Liver (tissue), 9 donors: ENCODE results near the gene RNFT2. TPM values are rescaled to one million over a fixed set of nuclear protein-coding genes. Genes with fewer than 3 reads are reported as not detected.

Source experiments
- DNase-seq: peaks from one replicate; pipeline ENCODE4 v3.0.0-alpha.2; 2017; ENCODE audit warnings: low spot score
- H3K27ac ChIP-seq, 2 donors: one replicate each; pipeline ENCODE4 v1.7.0; 2013; ENCODE audit warnings: inconsistent platforms in 2 of 2, low read length in 2 of 2, control low read depth in 1 of 2, low read depth in 1 of 2, mild to moderate bottlenecking in 1 of 2
- H3K27me3 ChIP-seq, 4 donors: one replicate each; pipeline versions ENCODE4 v1.6.1 to v1.7.0; 2013; ENCODE audit warnings: low read length in 3 of 4, inconsistent platforms in 1 of 4, mild to moderate bottlenecking in 1 of 4, moderate library complexity in 1 of 4; ENCODE audit not compliant: control insufficient read depth in 4 of 4, insufficient read depth in 4 of 4
- H3K36me3 ChIP-seq, 4 donors: one replicate each; pipeline versions ENCODE4 v1.6.1 to v1.7.0; 2013; ENCODE audit warnings: low read length in 3 of 4, mild to moderate bottlenecking in 3 of 4, low read depth in 1 of 4, moderate library complexity in 1 of 4; ENCODE audit not compliant: control insufficient read depth in 4 of 4, insufficient read depth in 3 of 4
- H3K4me1 ChIP-seq, 4 donors: one replicate each; pipeline versions ENCODE4 v1.6.1 to v1.7.0; 2013; ENCODE audit warnings: low read length in 3 of 4, mild to moderate bottlenecking in 3 of 4, moderate library complexity in 1 of 4; ENCODE audit not compliant: control insufficient read depth in 4 of 4, insufficient read depth in 4 of 4
- H3K4me3 ChIP-seq, 3 donors: one replicate each; pipeline versions ENCODE4 v1.6.1 to v1.7.0; 2013; ENCODE audit warnings: low read length in 3 of 3, control low read depth in 1 of 3, low read depth in 1 of 3, mild to moderate bottlenecking in 1 of 3
- H3K9ac ChIP-seq, 2 donors: one replicate each; pipeline ENCODE4 v1.7.0; 2013; ENCODE audit warnings: low read length in 2 of 2, mild to moderate bottlenecking in 2 of 2, moderate library complexity in 2 of 2, control low read depth in 1 of 2, low read depth in 1 of 2
- H3K9me3 ChIP-seq, 4 donors: one replicate each; pipeline versions ENCODE4 v1.6.1 to v1.7.0; 2013; ENCODE audit warnings: low read length in 3 of 4; ENCODE audit not compliant: control insufficient read depth in 4 of 4
- ATF3 ChIP-seq: IDR thresholded peaks from 2 replicates; pipeline ENCODE4 v1.6.1; 2016; ENCODE audit warnings: antibody characterized with exemption
- CTCF ChIP-seq: fragments of 150-350 bp; IDR thresholded peaks from 2 replicates; pipeline ENCODE4 v1.5.1; 2017; ENCODE audit warnings: improper control_type of control experiment, low read depth, low read length; ENCODE audit not compliant: missing input control
- EGR1 ChIP-seq, 2 donors: IDR thresholded peaks; 2 replicates each; pipeline ENCODE4 v1.6.1; 2016 to 2018; ENCODE audit warnings: antibody characterized with exemption in 2 of 2, low read depth in 2 of 2
- FOXA1 ChIP-seq: IDR thresholded peaks from 2 replicates; pipeline ENCODE4 v1.6.1; 2016; ENCODE audit warnings: antibody characterized with exemption
- GABPA ChIP-seq, 2 donors: IDR thresholded peaks in 1 of 2; conservative IDR thresholded peaks in 1 of 2; 2 replicates each; pipeline ENCODE4 v1.6.1; 2016; ENCODE audit warnings: antibody characterized with exemption in 2 of 2, mild to moderate bottlenecking in 1 of 2, moderate library complexity in 1 of 2
- HNF4A ChIP-seq, 2 donors: conservative IDR thresholded peaks; 2 replicates each; pipeline ENCODE4 v1.6.1; 2016; ENCODE audit warnings: antibody characterized with exemption in 2 of 2, mild to moderate bottlenecking in 2 of 2
- HNF4G ChIP-seq: IDR thresholded peaks from 2 replicates; pipeline ENCODE4 v1.6.1; 2016; ENCODE audit warnings: antibody characterized with exemption
- JUND ChIP-seq, 2 donors: IDR thresholded peaks; 2 replicates each; pipeline ENCODE4 v1.6.1; 2016; ENCODE audit warnings: antibody characterized with exemption in 2 of 2
- NR2F2 ChIP-seq: IDR thresholded peaks from 2 replicates; pipeline ENCODE4 v1.6.1; 2016; ENCODE audit warnings: antibody characterized with exemption
- REST ChIP-seq: IDR thresholded peaks from 2 replicates; pipeline ENCODE4 v1.6.1; 2016; ENCODE audit warnings: antibody characterized with exemption, mild to moderate bottlenecking
- RXRA ChIP-seq, 2 donors: IDR thresholded peaks; 2 replicates each; pipeline ENCODE4 v1.6.1; 2017 to 2018; ENCODE audit warnings: antibody characterized with exemption in 2 of 2, mild to moderate bottlenecking in 1 of 2
- SP1 ChIP-seq: IDR thresholded peaks from 2 replicates; pipeline ENCODE4 v1.6.1; 2018; ENCODE audit warnings: antibody characterized with exemption, mild to moderate bottlenecking
- YY1 ChIP-seq: IDR thresholded peaks from 2 replicates; pipeline ENCODE4 v1.6.1; 2016; ENCODE audit warnings: antibody characterized with exemption, mild to moderate bottlenecking
- ZBTB33 ChIP-seq: IDR thresholded peaks from 2 replicates; pipeline ENCODE4 v1.6.1; 2016; ENCODE audit warnings: antibody characterized with exemption
- WGBS: extraction: QIAGEN DNeasy Blood & Tissue Kit; methylation state at CpG from one replicate; pipeline ENCODE4 v1.1.7; 2013; 5-methylcytosine and 5-hydroxymethylcytosine counted together
- polyA plus RNA-seq, 2 donors: library from polyadenylated mRNA; stranded (reverse) in 1 of 2; unstranded in 1 of 2; fragments of 200-250 nt in 1 of 2; fragments of >200 nt in 1 of 2; fragmentation: Nextera tagmentation in 1 of 2; extraction: Ambion mirVana in 1 of 2; gene quantifications; one replicate each; pipeline versions ENCODE4 v1.2.1 to v1.2.3, GENCODE V29; 2013 to 2015
- total RNA-seq, 2 donors: library from RNA; depleted of rRNA; stranded (reverse); fragments of >200 nt; gene quantifications; one replicate each; pipeline ENCODE4 v1.2.3, GENCODE V29; 2014
- donor health status: healthy.
- donor health status: healthy.
- donor health status: healthy.
- donor health status: healthy.
- donor health status: healthy.

The RNFT2 gene
- total and polyA plus RNA-seq, 4 donors, result 0.13 to 1.4 (median 0.19) TPM

- no peaks in the 10 kb centered on the region for H3K9me3 ChIP-seq
- H3K9ac ChIP-seq, result no peak overlapping the region
- TF ChIP-seq HNF4A (conservative IDR thresholded peaks at IDR 0.05) (no peak), SP1 (no peak), HNF4G (no peak), REST (no peak), ZBTB33 (no peak)
- no peaks in the 10 kb centered on the region for H3K4me1 ChIP-seq
- 71% methylated on average over 4 of the region's 4 CpGs for WGBS
- DNase-seq, result no peak
- no peaks in the 10 kb centered on the region for H3K27me3 ChIP-seq
- no peak overlapping the region for H3K27ac ChIP-seq
- no peak overlapping the region for H3K4me3 ChIP-seq
- no peaks in the 10 kb centered on the region for H3K36me3 ChIP-seq
Measured at GRCh38 chr12:116780942-116781341, 42.8 kb downstream of the RNFT2 start.

GRCh38 chr12:116783525-116784237 is 45.6 kb downstream of the RNFT2 start:
- WGBS, result 89% methylated on average over 6 of the region's 6 CpGs
- Histone ChIP-seq H3K9ac (no peak overlapping the region), H3K36me3 (no peaks in the 10 kb centered on the region), H3K27ac (no peak overlapping the region), H3K4me1 (no peaks in the 10 kb centered on the region), H3K27me3 (no peaks in the 10 kb centered on the region), H3K9me3 (no peaks in the 10 kb centered on the region), H3K4me3 (no peak overlapping the region)
- no peak for DNase-seq
- TF ChIP-seq REST (no peak), JUND (IDR thresholded peaks at IDR 0.05) (no peak), FOXA1 (no peak), HNF4G (no peak), GABPA (IDR thresholded peaks at IDR 0.05 in 1 of 2, conservative IDR thresholded peaks at IDR 0.05 in 1 of 2) (no peak), ATF3 (no peak), EGR1 (IDR thresholded peaks at IDR 0.05; ENCODE audit: low read depth in 2 of 2) (no peak), CTCF (no peak), ZBTB33 (no peak), RXRA (IDR thresholded peaks at IDR 0.05) (no peak), YY1 (no peak), NR2F2 (no peak)
